ENCODE measurements around the gene KLHL29. TPM values are rescaled to one million over a fixed set of nuclear protein-coding genes. Genes with fewer than 3 reads are reported as not detected.

The KLHL29 gene
- total and polyA plus RNA-seq, 2 experiments from 2014 or later: 1.5 to 6.5 TPM

DNA sequence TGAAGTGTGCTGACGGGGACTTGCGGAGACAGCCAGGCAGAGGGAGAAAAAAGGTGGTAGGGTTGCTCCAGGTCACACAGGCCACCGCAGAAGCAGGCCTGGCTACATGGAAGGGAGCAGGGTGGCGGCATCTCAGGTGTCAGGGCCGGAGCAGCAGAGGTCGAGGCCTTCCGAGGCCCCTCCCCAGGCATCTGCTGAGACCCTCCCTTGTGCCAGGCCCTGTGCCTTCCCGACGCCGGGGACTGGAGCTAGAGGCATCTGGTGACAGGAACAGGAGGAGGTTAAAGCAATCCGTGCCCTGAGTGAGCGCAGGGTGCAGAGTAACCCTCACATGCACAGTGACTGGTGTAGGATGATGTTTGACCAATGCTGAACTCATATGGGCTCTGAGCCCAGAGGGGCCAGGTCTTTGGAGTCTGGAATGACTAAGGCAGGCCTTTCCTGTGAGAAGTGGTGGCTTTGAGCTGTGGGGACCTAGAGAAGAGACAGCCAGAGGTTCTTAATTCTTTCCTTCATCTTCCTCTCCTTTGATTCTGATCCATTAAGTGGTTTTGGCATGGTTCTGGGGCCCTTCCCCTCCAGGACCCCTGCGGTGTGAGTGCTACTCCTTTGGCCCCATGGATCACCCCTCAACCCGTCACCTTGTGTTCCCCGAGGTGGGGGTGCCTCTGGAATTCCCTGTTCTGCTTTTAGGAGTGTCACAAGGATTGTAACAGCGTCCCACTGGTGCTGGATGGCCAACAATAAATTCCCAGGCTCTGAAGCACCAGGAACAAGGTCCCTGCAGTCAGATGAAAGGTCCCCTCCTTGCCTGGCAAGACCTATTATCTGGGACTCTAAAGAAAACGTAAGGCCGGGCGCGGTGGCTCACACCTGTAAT, 72.1 kb downstream of the KLHL29 start:
- Mint-ChIP-seq H3K27me3 (ENCODE audit: insufficient read depth, low read depth, poor library complexity) (peaks cover 2% of the 10 kb centered on the region), H3K4me3 (no peak overlapping the region), H3K9me3 (no peaks in the 10 kb centered on the region), H3K36me3 (ENCODE audit: low read depth) (no peaks in the 10 kb centered on the region), H3K27ac (peak overlapping the region; percentile 47; the same call in 1 of the 2 replicates), H3K4me1 (peaks cover 8% of the 10 kb centered on the region; the same call in 2 of the 3 replicates)
- Histone ChIP-seq H3K4me3 (no peak overlapping the region), H4K20me1 (replicated peaks; ENCODE audit: insufficient read depth) (no peaks in the 10 kb centered on the region), H2AFZ (no peak overlapping the region), H3K4me1 (ENCODE audit: insufficient read depth) (no peaks in the 10 kb centered on the region), H3K27ac (ENCODE audit: low read depth) (no peak overlapping the region), H3K4me2 (no peak overlapping the region), H3K36me3 (ENCODE audit: insufficient read depth) (no peaks in the 10 kb centered on the region), H3K9me2 (ENCODE audit: insufficient read depth) (peaks cover 3% of the 10 kb centered on the region; the same call in 1 of the 2 replicates), H3K27me3 (ENCODE audit: insufficient read depth) (no peaks in the 10 kb centered on the region), H3F3A (replicated peaks; ENCODE audit: low read depth) (no peaks in the 10 kb centered on the region), H3K79me2 (replicated peaks; ENCODE audit: insufficient read depth) (no peaks in the 10 kb centered on the region)
- no peak for ATAC-seq
- TF ChIP-seq, protein P1, sequence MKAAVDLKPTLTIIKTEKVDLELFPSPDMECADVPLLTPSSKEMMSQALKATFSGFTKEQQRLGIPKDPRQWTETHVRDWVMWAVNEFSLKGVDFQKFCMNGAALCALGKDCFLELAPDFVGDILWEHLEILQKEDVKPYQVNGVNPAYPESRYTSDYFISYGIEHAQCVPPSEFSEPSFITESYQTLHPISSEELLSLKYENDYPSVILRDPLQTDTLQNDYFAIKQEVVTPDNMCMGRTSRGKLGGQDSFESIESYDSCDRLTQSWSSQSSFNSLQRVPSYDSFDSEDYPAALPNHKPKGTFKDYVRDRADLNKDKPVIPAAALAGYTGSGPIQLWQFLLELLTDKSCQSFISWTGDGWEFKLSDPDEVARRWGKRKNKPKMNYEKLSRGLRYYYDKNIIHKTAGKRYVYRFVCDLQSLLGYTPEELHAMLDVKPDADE (IDR thresholded peaks at IDR 0.05): no peak
- TF ChIP-seq JUNB (IDR thresholded peaks at IDR 0.05; ENCODE audit: unreplicated experiment): no peak
- TF ChIP-seq STAT1 (IDR thresholded peaks at IDR 0.05; ENCODE audit: unreplicated experiment): no peak
- no peak for TF ChIP-seq ZNF331 (CRISPR knock-in tag; IDR thresholded peaks at IDR 0.05; ENCODE audit: low read depth)
- TF ChIP-seq POLR2AphosphoS5 (IDR thresholded peaks at IDR 0.05; ENCODE audit: low read depth): no peak
- TF ChIP-seq, protein P2, sequence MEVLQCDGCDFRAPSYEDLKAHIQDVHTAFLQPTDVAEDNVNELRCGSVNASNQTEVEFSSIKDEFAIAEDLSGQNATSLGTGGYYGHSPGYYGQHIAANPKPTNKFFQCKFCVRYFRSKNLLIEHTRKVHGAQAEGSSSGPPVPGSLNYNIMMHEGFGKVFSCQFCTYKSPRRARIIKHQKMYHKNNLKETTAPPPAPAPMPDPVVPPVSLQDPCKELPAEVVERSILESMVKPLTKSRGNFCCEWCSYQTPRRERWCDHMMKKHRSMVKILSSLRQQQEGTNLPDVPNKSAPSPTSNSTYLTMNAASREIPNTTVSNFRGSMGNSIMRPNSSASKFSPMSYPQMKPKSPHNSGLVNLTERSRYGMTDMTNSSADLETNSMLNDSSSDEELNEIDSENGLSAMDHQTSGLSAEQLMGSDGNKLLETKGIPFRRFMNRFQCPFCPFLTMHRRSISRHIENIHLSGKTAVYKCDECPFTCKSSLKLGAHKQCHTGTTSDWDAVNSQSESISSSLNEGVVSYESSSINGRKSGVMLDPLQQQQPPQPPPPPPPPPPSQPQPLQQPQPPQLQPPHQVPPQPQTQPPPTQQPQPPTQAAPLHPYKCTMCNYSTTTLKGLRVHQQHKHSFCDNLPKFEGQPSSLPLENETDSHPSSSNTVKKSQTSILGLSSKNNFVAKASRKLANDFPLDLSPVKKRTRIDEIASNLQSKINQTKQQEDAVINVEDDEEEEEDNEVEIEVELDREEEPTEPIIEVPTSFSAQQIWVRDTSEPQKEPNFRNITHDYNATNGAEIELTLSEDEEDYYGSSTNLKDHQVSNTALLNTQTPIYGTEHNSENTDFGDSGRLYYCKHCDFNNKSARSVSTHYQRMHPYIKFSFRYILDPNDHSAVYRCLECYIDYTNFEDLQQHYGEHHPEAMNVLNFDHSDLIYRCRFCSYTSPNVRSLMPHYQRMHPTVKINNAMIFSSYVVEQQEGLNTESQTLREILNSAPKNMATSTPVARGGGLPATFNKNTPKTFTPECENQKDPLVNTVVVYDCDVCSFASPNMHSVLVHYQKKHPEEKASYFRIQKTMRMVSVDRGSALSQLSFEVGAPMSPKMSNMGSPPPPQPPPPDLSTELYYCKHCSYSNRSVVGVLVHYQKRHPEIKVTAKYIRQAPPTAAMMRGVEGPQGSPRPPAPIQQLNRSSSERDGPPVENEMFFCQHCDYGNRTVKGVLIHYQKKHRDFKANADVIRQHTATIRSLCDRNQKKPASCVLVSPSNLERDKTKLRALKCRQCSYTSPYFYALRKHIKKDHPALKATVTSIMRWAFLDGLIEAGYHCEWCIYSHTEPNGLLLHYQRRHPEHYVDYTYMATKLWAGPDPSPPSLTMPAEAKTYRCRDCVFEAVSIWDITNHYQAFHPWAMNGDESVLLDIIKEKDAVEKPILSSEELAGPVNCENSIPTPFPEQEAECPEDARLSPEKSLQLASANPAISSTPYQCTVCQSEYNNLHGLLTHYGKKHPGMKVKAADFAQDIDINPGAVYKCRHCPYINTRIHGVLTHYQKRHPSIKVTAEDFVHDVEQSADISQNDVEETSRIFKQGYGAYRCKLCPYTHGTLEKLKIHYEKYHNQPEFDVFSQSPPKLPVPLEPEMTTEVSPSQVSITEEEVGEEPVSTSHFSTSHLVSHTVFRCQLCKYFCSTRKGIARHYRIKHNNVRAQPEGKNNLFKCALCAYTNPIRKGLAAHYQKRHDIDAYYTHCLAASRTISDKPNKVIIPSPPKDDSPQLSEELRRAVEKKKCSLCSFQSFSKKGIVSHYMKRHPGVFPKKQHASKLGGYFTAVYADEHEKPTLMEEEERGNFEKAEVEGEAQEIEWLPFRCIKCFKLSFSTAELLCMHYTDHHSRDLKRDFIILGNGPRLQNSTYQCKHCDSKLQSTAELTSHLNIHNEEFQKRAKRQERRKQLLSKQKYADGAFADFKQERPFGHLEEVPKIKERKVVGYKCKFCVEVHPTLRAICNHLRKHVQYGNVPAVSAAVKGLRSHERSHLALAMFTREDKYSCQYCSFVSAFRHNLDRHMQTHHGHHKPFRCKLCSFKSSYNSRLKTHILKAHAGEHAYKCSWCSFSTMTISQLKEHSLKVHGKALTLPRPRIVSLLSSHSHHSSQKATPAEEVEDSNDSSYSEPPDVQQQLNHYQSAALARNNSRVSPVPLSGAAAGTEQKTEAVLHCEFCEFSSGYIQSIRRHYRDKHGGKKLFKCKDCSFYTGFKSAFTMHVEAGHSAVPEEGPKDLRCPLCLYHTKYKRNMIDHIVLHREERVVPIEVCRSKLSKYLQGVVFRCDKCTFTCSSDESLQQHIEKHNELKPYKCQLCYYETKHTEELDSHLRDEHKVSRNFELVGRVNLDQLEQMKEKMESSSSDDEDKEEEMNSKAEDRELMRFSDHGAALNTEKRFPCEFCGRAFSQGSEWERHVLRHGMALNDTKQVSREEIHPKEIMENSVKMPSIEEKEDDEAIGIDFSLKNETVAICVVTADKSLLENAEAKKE (CRISPR knock-in tag; IDR thresholded peaks at IDR 0.05): no peak
- TF ChIP-seq EZH2 (IDR thresholded peaks at IDR 0.05; ENCODE audit: low read depth, unreplicated experiment): no peak
- TF ChIP-seq, protein P3, sequence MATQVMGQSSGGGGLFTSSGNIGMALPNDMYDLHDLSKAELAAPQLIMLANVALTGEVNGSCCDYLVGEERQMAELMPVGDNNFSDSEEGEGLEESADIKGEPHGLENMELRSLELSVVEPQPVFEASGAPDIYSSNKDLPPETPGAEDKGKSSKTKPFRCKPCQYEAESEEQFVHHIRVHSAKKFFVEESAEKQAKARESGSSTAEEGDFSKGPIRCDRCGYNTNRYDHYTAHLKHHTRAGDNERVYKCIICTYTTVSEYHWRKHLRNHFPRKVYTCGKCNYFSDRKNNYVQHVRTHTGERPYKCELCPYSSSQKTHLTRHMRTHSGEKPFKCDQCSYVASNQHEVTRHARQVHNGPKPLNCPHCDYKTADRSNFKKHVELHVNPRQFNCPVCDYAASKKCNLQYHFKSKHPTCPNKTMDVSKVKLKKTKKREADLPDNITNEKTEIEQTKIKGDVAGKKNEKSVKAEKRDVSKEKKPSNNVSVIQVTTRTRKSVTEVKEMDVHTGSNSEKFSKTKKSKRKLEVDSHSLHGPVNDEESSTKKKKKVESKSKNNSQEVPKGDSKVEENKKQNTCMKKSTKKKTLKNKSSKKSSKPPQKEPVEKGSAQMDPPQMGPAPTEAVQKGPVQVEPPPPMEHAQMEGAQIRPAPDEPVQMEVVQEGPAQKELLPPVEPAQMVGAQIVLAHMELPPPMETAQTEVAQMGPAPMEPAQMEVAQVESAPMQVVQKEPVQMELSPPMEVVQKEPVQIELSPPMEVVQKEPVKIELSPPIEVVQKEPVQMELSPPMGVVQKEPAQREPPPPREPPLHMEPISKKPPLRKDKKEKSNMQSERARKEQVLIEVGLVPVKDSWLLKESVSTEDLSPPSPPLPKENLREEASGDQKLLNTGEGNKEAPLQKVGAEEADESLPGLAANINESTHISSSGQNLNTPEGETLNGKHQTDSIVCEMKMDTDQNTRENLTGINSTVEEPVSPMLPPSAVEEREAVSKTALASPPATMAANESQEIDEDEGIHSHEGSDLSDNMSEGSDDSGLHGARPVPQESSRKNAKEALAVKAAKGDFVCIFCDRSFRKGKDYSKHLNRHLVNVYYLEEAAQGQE (IDR thresholded peaks at IDR 0.05; ENCODE audit: unreplicated experiment): no peak
- TF ChIP-seq CREB1 (CRISPR knock-in tag; IDR thresholded peaks at IDR 0.05; ENCODE audit: low read depth): no peak
- no peak for TF ChIP-seq NANOG (IDR thresholded peaks at IDR 0.05; ENCODE audit: borderline replicate concordance)
- DNase-seq (ENCODE audit: low spot score): no peak
